Activated T-cell treated with anti-CD3 and anti-CD28 coated beads, Interleukin-2, amount 50 U/mL, for 1 hour (primary cell): ENCODE measurements around the gene CABP4.
"Not testable (repeated sequence)": the region's sequence is repeated elsewhere in the genome, so short reads cannot be mapped to it uniquely, and the experiment has no call there.

Experiments
- DNase-seq: peaks from one replicate; pipeline ENCODE4 v3.0.0-alpha.2; 2020

CABP4 gene

GRCh38 chr11:67483831-67484665 is 28.9 kb downstream of the CABP4 start:
- DNase-seq: peak; percentile 49

- DNase-seq: peak; percentile 64
Measured at GRCh38 chr11:67484847-67485311, 29.7 kb downstream of the CABP4 start.

- DNase-seq: not testable (repeated sequence)
Measured at GRCh38 chr11:67485873-67486361, 30.8 kb downstream of the CABP4 start.

GRCh38 chr11:67486481-67487195 is 31.5 kb downstream of the CABP4 start:
- no peak for DNase-seq

- no peak for DNase-seq
Measured at GRCh38 chr11:67489203-67489884, 34.2 kb downstream of the CABP4 start.

GRCh38 chr11:67489885-67490726 is 35.0 kb downstream of the CABP4 start:
- no peak for DNase-seq

- DNase-seq: no peak
Measured at GRCh38 chr11:67490727-67491065, 35.5 kb downstream of the CABP4 start.

- no peak for DNase-seq
Measured at GRCh38 chr11:67491276-67492068, 36.3 kb downstream of the CABP4 start.

- DNase-seq: no peak
Measured at GRCh38 chr11:67492069-67492727, 37.0 kb downstream of the CABP4 start.

GRCh38 chr11:67492801-67493547 is 37.8 kb downstream of the CABP4 start:
- DNase-seq: no peak

GRCh38 chr11:67493548-67494370 is 38.6 kb downstream of the CABP4 start:
- no peak for DNase-seq

GRCh38 chr11:67494371-67495233 is 39.4 kb downstream of the CABP4 start:
- no peak for DNase-seq

- no peak for DNase-seq
Measured at GRCh38 chr11:67495234-67496005, 40.3 kb downstream of the CABP4 start.

- no peak for DNase-seq
Measured at GRCh38 chr11:67496113-67496512, 41.0 kb downstream of the CABP4 start.

GRCh38 chr11:67497656-67498291 is 42.6 kb downstream of the CABP4 start:
- DNase-seq: no peak

GRCh38 chr11:67498544-67498972 is 43.4 kb downstream of the CABP4 start:
- DNase-seq: no peak
